ENCODE data around the gene AKR1B1. TPM values are rescaled to one million over a fixed set of nuclear protein-coding genes. Genes with fewer than 3 reads are reported as not detected.

Gene AKR1B1
- polyA plus RNA-seq, 1 experiment, result 337 TPM

DNA sequence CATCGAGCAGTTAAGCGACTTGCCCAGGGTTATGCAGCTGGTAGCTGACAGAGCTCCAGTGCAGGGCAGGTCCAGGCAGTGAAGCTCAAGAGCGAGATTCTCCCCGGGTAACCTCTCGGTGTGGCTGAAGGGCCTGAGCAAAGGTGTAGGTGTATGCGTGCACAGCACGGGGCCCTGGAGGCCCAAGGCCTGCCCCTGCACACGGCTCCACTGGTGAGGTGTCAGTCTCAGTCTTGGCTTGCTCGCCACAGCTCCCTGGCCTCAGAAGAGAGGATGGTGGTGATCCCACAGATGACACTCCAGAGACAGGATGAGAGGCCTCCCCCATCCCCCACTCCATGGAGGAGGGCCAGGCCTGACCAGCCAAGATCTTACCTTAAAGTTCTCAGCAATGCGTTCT is 12.0 kb downstream of the AKR1B1 start:
- DNase-seq (ENCODE audit: low read depth, low spot score), result no peak
- no peaks in the 10 kb centered on the region; the same call in 1 of the 2 replicates for H3K9me3 ChIP-seq (ENCODE audit: control insufficient read depth, insufficient read depth, low read length)
- no peak overlapping the region for H3K4me3 ChIP-seq (ENCODE audit: low read depth, low read length)
- no peak overlapping the region for H3K27ac ChIP-seq (ENCODE audit: low read depth, low read length)
- TF ChIP-seq, protein P1, sequence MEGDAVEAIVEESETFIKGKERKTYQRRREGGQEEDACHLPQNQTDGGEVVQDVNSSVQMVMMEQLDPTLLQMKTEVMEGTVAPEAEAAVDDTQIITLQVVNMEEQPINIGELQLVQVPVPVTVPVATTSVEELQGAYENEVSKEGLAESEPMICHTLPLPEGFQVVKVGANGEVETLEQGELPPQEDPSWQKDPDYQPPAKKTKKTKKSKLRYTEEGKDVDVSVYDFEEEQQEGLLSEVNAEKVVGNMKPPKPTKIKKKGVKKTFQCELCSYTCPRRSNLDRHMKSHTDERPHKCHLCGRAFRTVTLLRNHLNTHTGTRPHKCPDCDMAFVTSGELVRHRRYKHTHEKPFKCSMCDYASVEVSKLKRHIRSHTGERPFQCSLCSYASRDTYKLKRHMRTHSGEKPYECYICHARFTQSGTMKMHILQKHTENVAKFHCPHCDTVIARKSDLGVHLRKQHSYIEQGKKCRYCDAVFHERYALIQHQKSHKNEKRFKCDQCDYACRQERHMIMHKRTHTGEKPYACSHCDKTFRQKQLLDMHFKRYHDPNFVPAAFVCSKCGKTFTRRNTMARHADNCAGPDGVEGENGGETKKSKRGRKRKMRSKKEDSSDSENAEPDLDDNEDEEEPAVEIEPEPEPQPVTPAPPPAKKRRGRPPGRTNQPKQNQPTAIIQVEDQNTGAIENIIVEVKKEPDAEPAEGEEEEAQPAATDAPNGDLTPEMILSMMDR (IDR thresholded peaks at IDR 0.05; ENCODE audit: low read depth, low read length), result no peak
- no peaks in the 10 kb centered on the region for H3K27me3 ChIP-seq (ENCODE audit: control insufficient read depth, insufficient read depth, low read length)
- CTCF ChIA-PET, result interaction anchor here (3.3 to 4.9 kb wide), 2 partner anchors 14 to 67 kb away, joined by 15 to 40 read pairs; no protein-coding TSS in a partner anchor
- POLR2A ChIA-PET, result no interaction called here

DNA sequence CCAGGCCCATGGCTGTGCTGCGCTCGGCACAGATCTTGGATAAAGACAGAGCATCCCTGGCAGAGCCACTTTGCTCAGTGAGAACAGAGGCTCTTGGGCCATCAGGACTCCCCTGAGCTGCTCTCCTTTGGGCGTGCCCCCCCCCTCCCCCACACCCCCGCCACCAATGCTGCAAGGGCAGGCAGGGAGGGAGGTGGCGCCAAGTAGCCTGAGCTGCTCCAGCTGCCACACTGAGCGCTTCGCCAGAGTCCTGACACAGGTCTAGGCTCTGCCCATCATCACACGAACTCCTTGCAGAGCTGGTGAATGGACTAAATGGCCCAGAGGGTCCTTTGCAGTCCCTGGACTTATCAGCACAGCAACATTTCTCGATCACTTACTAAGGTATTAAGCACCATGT is 12.5 kb downstream of the AKR1B1 start:
- no peak for DNase-seq (ENCODE audit: low read depth, low spot score)
- CTCF ChIA-PET, result interaction anchor here (3.3 to 4.9 kb wide), 2 partner anchors 14 to 68 kb away, joined by 15 to 40 read pairs; no protein-coding TSS in a partner anchor

DNA sequence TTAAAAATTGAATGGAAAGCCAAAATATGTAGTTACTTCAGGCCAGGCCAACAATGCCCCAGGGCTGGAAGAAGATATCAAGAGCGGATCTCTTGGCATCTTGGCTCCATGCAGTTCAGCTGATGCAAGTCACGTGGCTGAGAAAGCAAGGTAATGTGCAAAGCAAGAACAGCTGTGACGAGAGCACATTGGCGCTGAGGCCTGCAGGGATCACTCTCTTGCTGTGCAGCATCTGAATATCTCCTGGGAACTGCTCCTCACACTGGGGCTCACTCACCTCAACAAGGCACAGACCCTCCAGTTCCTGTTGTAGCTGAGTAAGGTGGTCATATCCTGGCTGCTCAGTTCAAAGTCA is 14.0 kb downstream of the AKR1B1 start:
- ChIA-PET CTCF (interaction anchor here (1.0 to 4.9 kb wide), 5 partner anchors 12 to 102 kb away, joined by 3 to 40 read pairs (median 6); no protein-coding TSS in a partner anchor), POLR2A (no interaction called here)
- H3K27me3 ChIP-seq (ENCODE audit: control insufficient read depth, insufficient read depth, low read length), result no peaks in the 10 kb centered on the region
- H3K27ac ChIP-seq (ENCODE audit: low read depth, low read length), result no peak overlapping the region
- no peak overlapping the region for H3K4me3 ChIP-seq (ENCODE audit: low read depth, low read length)
- DNase-seq (ENCODE audit: low read depth, low spot score), result no peak
- H3K9me3 ChIP-seq (ENCODE audit: control insufficient read depth, insufficient read depth, low read length), result no peaks in the 10 kb centered on the region; the same call in 1 of the 2 replicates
- TF ChIP-seq, protein P1 (IDR thresholded peaks at IDR 0.05; ENCODE audit: low read depth, low read length), result no peak

More for the DNA sequence above, 12.5 kb downstream of the AKR1B1 start:
- POLR2A ChIA-PET, result no interaction called here
- H3K27me3 ChIP-seq (ENCODE audit: control insufficient read depth, insufficient read depth, low read length), result no peaks in the 10 kb centered on the region
- TF ChIP-seq, protein P1 (IDR thresholded peaks at IDR 0.05; ENCODE audit: low read depth, low read length), result no peak
- no peaks in the 10 kb centered on the region; the same call in 1 of the 2 replicates for H3K9me3 ChIP-seq (ENCODE audit: control insufficient read depth, insufficient read depth, low read length)
- H3K27ac ChIP-seq (ENCODE audit: low read depth, low read length), result no peak overlapping the region
- H3K4me3 ChIP-seq (ENCODE audit: low read depth, low read length), result no peak overlapping the region

DNA sequence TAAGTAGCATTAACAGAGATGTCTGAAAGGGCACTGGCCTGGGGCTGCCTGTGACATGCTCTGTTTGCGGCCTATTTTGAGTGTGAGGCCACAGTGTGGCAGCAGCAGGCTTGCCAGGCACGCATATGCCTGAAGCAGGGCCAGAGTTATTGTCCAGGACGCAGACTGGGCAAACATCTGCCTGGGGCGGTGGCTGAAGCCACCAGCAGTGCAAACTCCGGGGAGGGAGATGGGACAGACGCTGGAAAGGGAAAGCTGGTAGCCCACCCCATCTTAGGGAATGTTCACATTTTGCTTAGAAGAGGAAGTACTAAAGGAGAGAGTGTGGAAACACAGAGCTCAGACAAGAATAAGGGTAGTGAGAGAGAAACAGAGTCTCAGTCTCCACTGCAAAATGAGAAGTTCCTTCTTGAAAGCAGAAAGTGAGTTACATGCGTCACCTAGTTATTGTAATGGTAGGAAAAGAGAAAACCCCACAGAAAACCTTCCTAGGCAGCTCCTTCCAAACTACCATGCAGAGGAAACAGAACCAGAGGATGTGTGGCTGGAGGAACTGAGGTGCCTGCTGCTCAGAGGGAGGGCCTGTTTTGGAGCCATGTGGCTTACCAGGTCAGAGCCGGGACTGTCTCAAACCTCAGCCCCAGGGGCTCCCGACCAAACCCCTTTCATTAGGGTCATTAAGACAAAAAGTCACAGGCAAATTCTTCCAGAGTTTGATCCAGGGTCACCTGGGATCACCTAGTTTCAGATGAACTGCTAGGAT is 14.5 kb downstream of the AKR1B1 start:
- TF ChIP-seq, protein P1 (IDR thresholded peaks at IDR 0.05; ENCODE audit: low read depth, low read length), result no peak
- Histone ChIP-seq H3K9me3 (ENCODE audit: control insufficient read depth, insufficient read depth, low read length) (no peaks in the 10 kb centered on the region; the same call in 1 of the 2 replicates), H3K27ac (ENCODE audit: low read depth, low read length) (peak overlapping the region; percentile 11), H3K4me3 (ENCODE audit: low read depth, low read length) (no peak overlapping the region), H3K27me3 (ENCODE audit: control insufficient read depth, insufficient read depth, low read length) (no peaks in the 10 kb centered on the region)
- CTCF ChIA-PET, result interaction anchor here (1.0 to 4.9 kb wide), 6 partner anchors 12 to 103 kb away, joined by 3 to 40 read pairs (median 6); no protein-coding TSS in a partner anchor
- no peak for DNase-seq (ENCODE audit: low read depth, low spot score)
- POLR2A ChIA-PET, result no interaction called here

Data from AG04450 (cell line).